ENCODE data around the gene TCFL5. TPM values are rescaled to one million over a fixed set of nuclear protein-coding genes. Genes with fewer than 3 reads are reported as not detected.

TCFL5 gene
- total RNA-seq, 1 experiment from 2014 or later, result 20.4 TPM

DNA sequence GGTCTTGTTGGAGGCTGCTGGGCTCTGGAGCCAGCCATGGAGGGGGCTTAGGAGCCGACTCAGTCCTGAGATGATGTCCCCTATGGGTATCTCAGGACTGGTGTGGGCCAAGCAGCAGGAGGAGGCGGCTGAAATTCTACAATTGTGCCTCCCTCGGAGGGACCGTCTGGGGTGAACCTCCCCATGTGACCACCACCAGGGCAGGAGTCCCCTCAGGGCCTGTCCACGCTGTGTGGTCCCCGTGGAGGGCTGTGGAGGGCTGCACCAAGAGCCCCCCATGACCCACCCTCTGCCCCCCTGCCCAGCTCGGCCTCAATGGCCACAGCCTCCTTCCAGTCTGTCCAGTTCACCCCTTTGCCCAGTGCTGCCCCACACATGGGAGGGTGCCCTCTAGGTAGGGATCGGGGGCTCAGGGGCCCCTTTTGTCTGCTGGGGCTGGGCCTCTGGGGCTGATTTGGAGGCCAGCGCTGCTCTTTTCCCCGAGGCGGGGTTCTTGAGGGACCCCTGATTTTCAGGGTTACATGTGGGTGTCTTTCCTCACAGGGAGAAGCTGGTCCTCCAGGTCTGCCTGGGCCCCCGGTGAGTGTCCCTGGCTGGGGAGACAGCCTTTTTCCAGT is 43.5 kb downstream of the TCFL5 start (continued):
- TF ChIP-seq, protein P1, sequence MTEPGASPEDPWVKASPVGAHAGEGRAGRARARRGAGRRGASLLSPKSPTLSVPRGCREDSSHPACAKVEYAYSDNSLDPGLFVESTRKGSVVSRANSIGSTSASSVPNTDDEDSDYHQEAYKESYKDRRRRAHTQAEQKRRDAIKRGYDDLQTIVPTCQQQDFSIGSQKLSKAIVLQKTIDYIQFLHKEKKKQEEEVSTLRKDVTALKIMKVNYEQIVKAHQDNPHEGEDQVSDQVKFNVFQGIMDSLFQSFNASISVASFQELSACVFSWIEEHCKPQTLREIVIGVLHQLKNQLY (CRISPR knock-in tag; IDR thresholded peaks at IDR 0.05), result no peak

DNA sequence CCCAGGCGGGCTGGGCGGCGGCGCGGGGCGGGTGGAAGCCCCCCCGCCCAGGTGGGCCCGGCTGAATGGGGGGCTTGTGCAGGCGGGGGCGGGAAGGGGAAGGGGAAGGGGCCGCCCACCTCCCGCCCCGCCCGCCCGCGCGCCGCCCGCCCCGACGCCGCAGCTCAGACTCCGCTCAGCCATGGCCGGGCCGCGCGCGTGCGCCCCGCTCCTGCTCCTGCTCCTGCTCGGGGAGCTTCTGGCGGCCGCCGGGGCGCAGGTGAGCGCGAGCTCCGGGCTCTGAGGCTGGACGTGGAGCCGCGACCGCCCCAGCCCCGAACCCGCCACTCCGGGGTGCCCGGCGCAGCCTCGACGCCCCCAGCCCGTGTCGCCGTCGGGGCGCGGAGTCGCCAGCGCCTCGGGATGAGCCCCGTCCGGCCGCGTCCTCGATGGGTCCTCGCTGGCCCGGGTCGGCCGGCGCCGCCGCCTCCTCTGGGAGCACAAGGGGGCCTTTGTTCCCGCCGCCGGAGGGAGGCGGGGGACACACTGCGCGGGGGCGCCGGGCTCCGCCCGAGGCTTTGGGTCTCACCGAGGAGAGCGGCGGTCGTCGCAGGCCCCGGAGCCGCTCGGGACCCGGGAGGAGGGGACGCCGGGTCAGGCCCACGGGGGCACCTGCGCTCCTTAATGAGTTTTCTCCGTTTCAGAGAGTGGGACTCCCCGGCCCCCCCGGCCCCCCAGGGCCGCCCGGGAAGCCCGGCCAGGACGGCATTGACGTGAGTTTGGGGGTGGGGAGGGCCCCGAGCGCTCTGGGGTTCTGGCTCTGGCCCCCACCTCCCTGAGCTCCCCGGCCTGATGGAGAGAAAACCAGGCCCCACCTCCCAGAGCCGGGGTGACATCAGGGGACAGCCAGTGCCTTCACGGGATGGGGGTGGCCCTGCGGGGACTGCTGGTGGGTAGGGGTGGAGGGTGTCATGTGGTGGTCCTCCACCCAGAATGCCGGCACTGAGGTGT is 44.4 kb downstream of the TCFL5 start, which contains the start of gene COL9A3:
Gene COL9A3 (plus strand): TSS at position 167 of the 990 bp plus-strand sequence. CDS start 15 bp downstream, at position 182.
- peak; percentile 50 for DNase-seq (ENCODE audit: low spot score)
- ChIA-PET CTCF (interaction anchor here (1.0 to 3.3 kb wide), 7 partner anchors 10 to 214 kb away, joined by 3 to 16 read pairs (median 7); partner anchors contain the start of gene NTSR1), POLR2A (interaction anchor here (1.1 to 2.2 kb wide), 3 partner anchors 8 to 174 kb away, joined by 3 to 12 read pairs (median 4); partner anchors contain the start of genes MRGBP and SLCO4A1)
- ATAC-seq, result peak; percentile 10
- 0 out of 2 replicates have a peak within 1 kb of the TSS, but pooled peaks have one; percentile 76 for H3K27ac Mint-ChIP-seq
- H3K27me3 Mint-ChIP-seq (ENCODE audit: low read depth), result no peaks in the 10 kb centered on the region; the same call in 1 of the 2 replicates
- peak within 1 kb of the TSS; percentile 65 for H3K4me3 Mint-ChIP-seq
- H3K4me1 Mint-ChIP-seq, result peaks cover 14% of the 10 kb centered on the region
- no peaks in the 10 kb centered on the region for H3K9me3 Mint-ChIP-seq
- H3K36me3 Mint-ChIP-seq, result no peaks in the 10 kb centered on the region
- TF ChIP-seq, protein P2, sequence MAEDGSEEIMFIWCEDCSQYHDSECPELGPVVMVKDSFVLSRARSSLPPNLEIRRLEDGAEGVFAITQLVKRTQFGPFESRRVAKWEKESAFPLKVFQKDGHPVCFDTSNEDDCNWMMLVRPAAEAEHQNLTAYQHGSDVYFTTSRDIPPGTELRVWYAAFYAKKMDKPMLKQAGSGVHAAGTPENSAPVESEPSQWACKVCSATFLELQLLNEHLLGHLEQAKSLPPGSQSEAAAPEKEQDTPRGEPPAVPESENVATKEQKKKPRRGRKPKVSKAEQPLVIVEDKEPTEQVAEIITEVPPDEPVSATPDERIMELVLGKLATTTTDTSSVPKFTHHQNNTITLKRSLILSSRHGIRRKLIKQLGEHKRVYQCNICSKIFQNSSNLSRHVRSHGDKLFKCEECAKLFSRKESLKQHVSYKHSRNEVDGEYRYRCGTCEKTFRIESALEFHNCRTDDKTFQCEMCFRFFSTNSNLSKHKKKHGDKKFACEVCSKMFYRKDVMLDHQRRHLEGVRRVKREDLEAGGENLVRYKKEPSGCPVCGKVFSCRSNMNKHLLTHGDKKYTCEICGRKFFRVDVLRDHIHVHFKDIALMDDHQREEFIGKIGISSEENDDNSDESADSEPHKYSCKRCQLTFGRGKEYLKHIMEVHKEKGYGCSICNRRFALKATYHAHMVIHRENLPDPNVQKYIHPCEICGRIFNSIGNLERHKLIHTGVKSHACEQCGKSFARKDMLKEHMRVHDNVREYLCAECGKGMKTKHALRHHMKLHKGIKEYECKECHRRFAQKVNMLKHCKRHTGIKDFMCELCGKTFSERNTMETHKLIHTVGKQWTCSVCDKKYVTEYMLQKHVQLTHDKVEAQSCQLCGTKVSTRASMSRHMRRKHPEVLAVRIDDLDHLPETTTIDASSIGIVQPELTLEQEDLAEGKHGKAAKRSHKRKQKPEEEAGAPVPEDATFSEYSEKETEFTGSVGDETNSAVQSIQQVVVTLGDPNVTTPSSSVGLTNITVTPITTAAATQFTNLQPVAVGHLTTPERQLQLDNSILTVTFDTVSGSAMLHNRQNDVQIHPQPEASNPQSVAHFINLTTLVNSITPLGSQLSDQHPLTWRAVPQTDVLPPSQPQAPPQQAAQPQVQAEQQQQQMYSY (CRISPR knock-in tag; IDR thresholded peaks at IDR 0.05), result no peak
- TF ChIP-seq, protein P3, sequence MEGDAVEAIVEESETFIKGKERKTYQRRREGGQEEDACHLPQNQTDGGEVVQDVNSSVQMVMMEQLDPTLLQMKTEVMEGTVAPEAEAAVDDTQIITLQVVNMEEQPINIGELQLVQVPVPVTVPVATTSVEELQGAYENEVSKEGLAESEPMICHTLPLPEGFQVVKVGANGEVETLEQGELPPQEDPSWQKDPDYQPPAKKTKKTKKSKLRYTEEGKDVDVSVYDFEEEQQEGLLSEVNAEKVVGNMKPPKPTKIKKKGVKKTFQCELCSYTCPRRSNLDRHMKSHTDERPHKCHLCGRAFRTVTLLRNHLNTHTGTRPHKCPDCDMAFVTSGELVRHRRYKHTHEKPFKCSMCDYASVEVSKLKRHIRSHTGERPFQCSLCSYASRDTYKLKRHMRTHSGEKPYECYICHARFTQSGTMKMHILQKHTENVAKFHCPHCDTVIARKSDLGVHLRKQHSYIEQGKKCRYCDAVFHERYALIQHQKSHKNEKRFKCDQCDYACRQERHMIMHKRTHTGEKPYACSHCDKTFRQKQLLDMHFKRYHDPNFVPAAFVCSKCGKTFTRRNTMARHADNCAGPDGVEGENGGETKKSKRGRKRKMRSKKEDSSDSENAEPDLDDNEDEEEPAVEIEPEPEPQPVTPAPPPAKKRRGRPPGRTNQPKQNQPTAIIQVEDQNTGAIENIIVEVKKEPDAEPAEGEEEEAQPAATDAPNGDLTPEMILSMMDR (IDR thresholded peaks at IDR 0.05), result no peak
- TF ChIP-seq ESRRA (CRISPR knock-in tag; IDR thresholded peaks at IDR 0.05; ENCODE audit: borderline replicate concordance), result no peak
- TF ChIP-seq, protein P4, sequence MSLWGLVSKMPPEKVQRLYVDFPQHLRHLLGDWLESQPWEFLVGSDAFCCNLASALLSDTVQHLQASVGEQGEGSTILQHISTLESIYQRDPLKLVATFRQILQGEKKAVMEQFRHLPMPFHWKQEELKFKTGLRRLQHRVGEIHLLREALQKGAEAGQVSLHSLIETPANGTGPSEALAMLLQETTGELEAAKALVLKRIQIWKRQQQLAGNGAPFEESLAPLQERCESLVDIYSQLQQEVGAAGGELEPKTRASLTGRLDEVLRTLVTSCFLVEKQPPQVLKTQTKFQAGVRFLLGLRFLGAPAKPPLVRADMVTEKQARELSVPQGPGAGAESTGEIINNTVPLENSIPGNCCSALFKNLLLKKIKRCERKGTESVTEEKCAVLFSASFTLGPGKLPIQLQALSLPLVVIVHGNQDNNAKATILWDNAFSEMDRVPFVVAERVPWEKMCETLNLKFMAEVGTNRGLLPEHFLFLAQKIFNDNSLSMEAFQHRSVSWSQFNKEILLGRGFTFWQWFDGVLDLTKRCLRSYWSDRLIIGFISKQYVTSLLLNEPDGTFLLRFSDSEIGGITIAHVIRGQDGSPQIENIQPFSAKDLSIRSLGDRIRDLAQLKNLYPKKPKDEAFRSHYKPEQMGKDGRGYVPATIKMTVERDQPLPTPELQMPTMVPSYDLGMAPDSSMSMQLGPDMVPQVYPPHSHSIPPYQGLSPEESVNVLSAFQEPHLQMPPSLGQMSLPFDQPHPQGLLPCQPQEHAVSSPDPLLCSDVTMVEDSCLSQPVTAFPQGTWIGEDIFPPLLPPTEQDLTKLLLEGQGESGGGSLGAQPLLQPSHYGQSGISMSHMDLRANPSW (CRISPR knock-in tag; conservative IDR thresholded peaks at IDR 0.05; ENCODE audit: low read depth), result no peak
- TF ChIP-seq MYBL2 (CRISPR knock-in tag; IDR thresholded peaks at IDR 0.05), result no peak; the same call in 1 of the 2 replicates
- TF ChIP-seq ZNF121 (CRISPR knock-in tag; IDR thresholded peaks at IDR 0.05), result no peak
- no peak for TF ChIP-seq TEAD4 (CRISPR knock-in tag; IDR thresholded peaks at IDR 0.05)
- TF ChIP-seq MXD4 (CRISPR knock-in tag; IDR thresholded peaks at IDR 0.05; ENCODE audit: borderline replicate concordance), result no peak
- TF ChIP-seq, protein P5, sequence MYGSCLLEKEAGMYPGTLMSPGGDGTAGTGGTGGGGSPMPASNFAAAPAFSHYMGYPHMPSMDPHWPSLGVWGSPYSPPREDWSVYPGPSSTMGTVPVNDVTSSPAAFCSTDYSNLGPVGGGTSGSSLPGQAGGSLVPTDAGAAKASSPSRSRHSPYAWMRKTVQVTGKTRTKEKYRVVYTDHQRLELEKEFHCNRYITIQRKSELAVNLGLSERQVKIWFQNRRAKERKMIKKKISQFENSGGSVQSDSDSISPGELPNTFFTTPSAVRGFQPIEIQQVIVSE (CRISPR knock-in tag; IDR thresholded peaks at IDR 0.05; ENCODE audit: borderline replicate concordance), result no peak
- TF ChIP-seq, protein P6, sequence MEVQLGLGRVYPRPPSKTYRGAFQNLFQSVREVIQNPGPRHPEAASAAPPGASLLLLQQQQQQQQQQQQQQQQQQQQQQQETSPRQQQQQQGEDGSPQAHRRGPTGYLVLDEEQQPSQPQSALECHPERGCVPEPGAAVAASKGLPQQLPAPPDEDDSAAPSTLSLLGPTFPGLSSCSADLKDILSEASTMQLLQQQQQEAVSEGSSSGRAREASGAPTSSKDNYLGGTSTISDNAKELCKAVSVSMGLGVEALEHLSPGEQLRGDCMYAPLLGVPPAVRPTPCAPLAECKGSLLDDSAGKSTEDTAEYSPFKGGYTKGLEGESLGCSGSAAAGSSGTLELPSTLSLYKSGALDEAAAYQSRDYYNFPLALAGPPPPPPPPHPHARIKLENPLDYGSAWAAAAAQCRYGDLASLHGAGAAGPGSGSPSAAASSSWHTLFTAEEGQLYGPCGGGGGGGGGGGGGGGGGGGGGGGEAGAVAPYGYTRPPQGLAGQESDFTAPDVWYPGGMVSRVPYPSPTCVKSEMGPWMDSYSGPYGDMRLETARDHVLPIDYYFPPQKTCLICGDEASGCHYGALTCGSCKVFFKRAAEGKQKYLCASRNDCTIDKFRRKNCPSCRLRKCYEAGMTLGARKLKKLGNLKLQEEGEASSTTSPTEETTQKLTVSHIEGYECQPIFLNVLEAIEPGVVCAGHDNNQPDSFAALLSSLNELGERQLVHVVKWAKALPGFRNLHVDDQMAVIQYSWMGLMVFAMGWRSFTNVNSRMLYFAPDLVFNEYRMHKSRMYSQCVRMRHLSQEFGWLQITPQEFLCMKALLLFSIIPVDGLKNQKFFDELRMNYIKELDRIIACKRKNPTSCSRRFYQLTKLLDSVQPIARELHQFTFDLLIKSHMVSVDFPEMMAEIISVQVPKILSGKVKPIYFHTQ (CRISPR knock-in tag; IDR thresholded peaks at IDR 0.05), result no peak
- TF ChIP-seq SMAD4 (CRISPR knock-in tag; IDR thresholded peaks at IDR 0.05), result no peak
- TF ChIP-seq ATF1 (CRISPR knock-in tag; IDR thresholded peaks at IDR 0.05), result no peak
- 0 out of 2 replicates have a peak, but pooled peaks have one; percentile 12 for TF ChIP-seq ETV6 (CRISPR knock-in tag; IDR thresholded peaks at IDR 0.05)
- no peak for TF ChIP-seq TCF7 (CRISPR knock-in tag; IDR thresholded peaks at IDR 0.05; ENCODE audit: low read depth)
- TF ChIP-seq NFYB (CRISPR knock-in tag; conservative IDR thresholded peaks at IDR 0.05; ENCODE audit: low read depth), result no peak
- TF ChIP-seq, protein P7, sequence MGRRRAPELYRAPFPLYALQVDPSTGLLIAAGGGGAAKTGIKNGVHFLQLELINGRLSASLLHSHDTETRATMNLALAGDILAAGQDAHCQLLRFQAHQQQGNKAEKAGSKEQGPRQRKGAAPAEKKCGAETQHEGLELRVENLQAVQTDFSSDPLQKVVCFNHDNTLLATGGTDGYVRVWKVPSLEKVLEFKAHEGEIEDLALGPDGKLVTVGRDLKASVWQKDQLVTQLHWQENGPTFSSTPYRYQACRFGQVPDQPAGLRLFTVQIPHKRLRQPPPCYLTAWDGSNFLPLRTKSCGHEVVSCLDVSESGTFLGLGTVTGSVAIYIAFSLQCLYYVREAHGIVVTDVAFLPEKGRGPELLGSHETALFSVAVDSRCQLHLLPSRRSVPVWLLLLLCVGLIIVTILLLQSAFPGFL (CRISPR knock-in tag; IDR thresholded peaks at IDR 0.05; ENCODE audit: borderline replicate concordance), result no peak
- no peak for TF ChIP-seq ZNF423 (CRISPR knock-in tag; IDR thresholded peaks at IDR 0.05)

Data from WTC11 (cell line).